ENCODE results near the gene CALU.

The CALU gene

DNA sequence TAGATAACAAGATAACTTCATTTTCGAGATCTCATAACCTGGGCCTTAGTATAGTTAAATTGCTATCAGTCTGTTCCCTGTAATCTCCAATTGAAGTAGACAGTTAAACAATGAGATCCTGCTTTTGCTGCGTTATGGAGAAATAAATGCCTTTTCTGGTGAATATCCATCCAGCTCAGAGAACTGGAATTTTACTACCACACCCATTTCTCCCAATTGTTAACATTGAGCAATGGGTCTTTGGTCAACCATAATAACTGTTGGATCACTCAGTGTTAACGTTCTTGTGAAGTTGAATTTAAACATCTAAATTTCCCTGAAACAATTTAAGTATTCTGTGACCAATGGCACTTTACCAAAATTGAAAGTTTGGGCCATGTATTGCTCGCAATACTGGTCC lies 3.0 kb downstream of the CALU start:
- Mint-ChIP-seq H3K4me3 (no peak overlapping the region), H3K36me3 (ENCODE audit: insufficient read depth) (peaks cover 18% of the 10 kb centered on the region), H3K4me1 (peaks cover 49% of the 10 kb centered on the region), H3K27ac (ENCODE audit: low read depth) (no peak overlapping the region), H3K27me3 (no peaks in the 10 kb centered on the region), H3K9me3 (no peaks in the 10 kb centered on the region)
- ATAC-seq (replicated peaks; ENCODE audit: extremely low read depth, poor library complexity, severe bottlenecking) = no peak
- DNase-seq (ENCODE audit: low spot score in 2 of 2) = no peak

GRCh38 chr7:128743112-128743772 lies 4.1 kb downstream of the CALU start:
- Mint-ChIP-seq H3K4me1 (peaks cover 50% of the 10 kb centered on the region), H3K9me3 (no peaks in the 10 kb centered on the region), H3K27me3 (no peaks in the 10 kb centered on the region), H3K27ac (ENCODE audit: low read depth) (no peak overlapping the region), H3K36me3 (ENCODE audit: insufficient read depth) (peaks cover 22% of the 10 kb centered on the region), H3K4me3 (no peak overlapping the region)
- ATAC-seq (replicated peaks; ENCODE audit: extremely low read depth, poor library complexity, severe bottlenecking) (no peak), DNase-seq (ENCODE audit: low spot score in 2 of 2) (no peak)

DNA sequence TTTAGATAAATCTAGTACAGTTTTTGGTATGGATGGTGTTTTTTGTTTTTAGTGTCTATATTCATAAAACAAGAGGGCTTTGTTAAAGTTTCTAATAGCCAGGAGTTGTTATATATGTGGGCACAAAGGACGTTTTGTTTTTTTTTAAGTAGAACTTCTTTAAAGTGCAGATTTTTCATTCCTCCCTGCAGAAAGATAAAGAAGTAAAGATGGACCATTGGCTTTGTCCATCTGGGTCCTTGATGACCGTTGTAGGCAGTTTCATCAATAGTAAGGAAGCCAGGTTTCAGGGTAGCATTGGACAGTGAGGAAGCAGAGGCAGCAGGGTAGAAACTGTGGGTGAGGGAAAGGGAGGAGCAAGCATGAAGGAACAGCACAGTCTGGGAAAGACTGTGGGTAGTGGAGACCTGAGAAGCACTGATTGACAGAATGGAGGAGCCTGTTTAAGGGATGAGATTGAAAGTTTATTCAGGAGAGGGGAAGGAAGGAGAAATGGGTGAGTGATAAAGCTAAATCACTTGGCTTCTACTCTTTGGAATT lies 5.3 kb downstream of the CALU start:
- no peaks in the 10 kb centered on the region for H3K27me3 Mint-ChIP-seq
- peaks cover 42% of the 10 kb centered on the region for H3K4me1 Mint-ChIP-seq
- H3K4me3 Mint-ChIP-seq = no peak overlapping the region
- H3K36me3 Mint-ChIP-seq (ENCODE audit: insufficient read depth) = peaks cover 19% of the 10 kb centered on the region
- DNase-seq (ENCODE audit: low spot score in 2 of 2) (no peak), ATAC-seq (replicated peaks; ENCODE audit: extremely low read depth, poor library complexity, severe bottlenecking) (no peak)
- H3K27ac Mint-ChIP-seq (ENCODE audit: low read depth) = no peak overlapping the region
- H3K9me3 Mint-ChIP-seq = no peaks in the 10 kb centered on the region

GRCh38 chr7:128745706-128746105 lies 6.5 kb downstream of the CALU start:
- no peak overlapping the region for H3K27ac Mint-ChIP-seq (ENCODE audit: low read depth)
- no peak for DNase-seq (ENCODE audit: low spot score in 2 of 2)
- peaks cover 22% of the 10 kb centered on the region for H3K36me3 Mint-ChIP-seq (ENCODE audit: insufficient read depth)
- peaks cover 32% of the 10 kb centered on the region for H3K4me1 Mint-ChIP-seq
- no peak for ATAC-seq (replicated peaks; ENCODE audit: extremely low read depth, poor library complexity, severe bottlenecking)
- no peaks in the 10 kb centered on the region for H3K9me3 Mint-ChIP-seq
- no peaks in the 10 kb centered on the region for H3K27me3 Mint-ChIP-seq
- no peak overlapping the region for H3K4me3 Mint-ChIP-seq

DNA sequence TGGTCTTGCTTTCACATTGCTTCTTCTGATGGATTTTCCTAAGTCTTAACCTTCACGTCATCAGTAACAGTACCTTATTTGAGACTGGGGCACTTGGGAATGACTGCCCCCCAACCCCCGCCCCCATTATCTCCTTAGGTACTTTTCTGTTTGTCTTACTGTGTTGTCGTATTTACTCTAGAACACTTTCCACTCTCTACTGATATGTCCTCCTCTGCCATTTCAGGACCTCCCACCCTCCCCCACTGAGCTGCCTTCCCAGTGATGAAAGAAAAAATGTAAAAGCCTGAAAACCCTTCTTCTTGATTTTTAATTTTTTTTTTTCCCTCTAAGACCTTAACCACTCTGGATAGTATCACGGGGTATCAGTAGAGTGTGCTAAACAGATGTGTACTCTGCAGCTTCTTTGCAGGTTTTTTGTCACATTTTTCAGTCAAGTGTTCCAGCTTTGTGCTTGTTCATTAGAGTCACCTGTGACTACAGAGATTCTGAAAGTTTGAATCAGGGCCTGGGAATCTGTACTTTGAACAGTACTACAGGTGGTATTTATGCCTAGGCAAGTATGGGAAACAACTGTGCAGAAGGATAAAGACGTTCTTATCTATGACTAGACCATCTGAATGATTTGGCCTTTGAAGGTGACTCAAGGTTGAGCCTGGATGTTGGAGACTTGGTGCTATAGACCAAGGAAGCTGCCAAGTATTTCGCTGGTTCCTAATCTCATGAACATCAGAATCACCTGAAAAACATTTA lies 8.3 kb downstream of the CALU start:
- H3K36me3 Mint-ChIP-seq (ENCODE audit: insufficient read depth) = peaks cover 25% of the 10 kb centered on the region
- H3K4me3 Mint-ChIP-seq = no peak overlapping the region
- DNase-seq (ENCODE audit: low spot score in 2 of 2) (no peak), ATAC-seq (replicated peaks; ENCODE audit: extremely low read depth, poor library complexity, severe bottlenecking) (no peak)
- H3K27ac Mint-ChIP-seq (ENCODE audit: low read depth) = no peak overlapping the region
- peaks cover 19% of the 10 kb centered on the region for H3K4me1 Mint-ChIP-seq
- H3K27me3 Mint-ChIP-seq = no peaks in the 10 kb centered on the region
- no peaks in the 10 kb centered on the region for H3K9me3 Mint-ChIP-seq

DNA sequence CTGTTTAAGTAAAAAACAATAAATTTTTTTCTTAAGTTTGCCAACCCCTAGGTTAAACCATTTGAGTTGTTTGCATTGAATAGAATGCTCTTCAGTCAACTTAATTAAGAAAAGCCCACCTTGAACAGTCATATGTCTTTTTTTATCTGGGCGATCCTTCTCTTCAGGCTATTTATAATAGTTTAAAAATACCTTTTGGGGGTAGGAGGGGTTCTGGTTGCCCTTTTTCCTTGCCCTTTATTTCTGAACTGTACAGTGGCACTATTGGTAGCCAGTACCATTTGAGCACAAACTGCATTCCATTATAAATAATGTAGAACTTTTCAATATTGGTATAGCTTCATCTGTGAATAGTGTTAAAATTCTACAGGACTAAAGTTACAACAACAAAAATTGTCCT lies 13.1 kb downstream of the CALU start:
- no peaks in the 10 kb centered on the region for H3K9me3 Mint-ChIP-seq
- no peaks in the 10 kb centered on the region for H3K27me3 Mint-ChIP-seq
- H3K4me1 Mint-ChIP-seq = peaks cover 5% of the 10 kb centered on the region
- no peak for ATAC-seq (replicated peaks; ENCODE audit: extremely low read depth, poor library complexity, severe bottlenecking)
- no peak for DNase-seq (ENCODE audit: low spot score in 2 of 2)
- no peak overlapping the region for H3K4me3 Mint-ChIP-seq
- H3K36me3 Mint-ChIP-seq (ENCODE audit: insufficient read depth) = peaks cover 52% of the 10 kb centered on the region
- H3K27ac Mint-ChIP-seq (ENCODE audit: low read depth) = no peak overlapping the region

GRCh38 chr7:128755075-128755818 lies 16.1 kb downstream of the CALU start:
- ATAC-seq (replicated peaks; ENCODE audit: extremely low read depth, poor library complexity, severe bottlenecking) = no peak
- Mint-ChIP-seq H3K27ac (ENCODE audit: low read depth) (no peak overlapping the region), H3K27me3 (no peaks in the 10 kb centered on the region), H3K4me1 (no peaks in the 10 kb centered on the region), H3K9me3 (no peaks in the 10 kb centered on the region), H3K36me3 (ENCODE audit: insufficient read depth) (peaks cover 46% of the 10 kb centered on the region), H3K4me3 (no peak overlapping the region)
- DNase-seq (ENCODE audit: low spot score in 2 of 2) = no peak

DNA sequence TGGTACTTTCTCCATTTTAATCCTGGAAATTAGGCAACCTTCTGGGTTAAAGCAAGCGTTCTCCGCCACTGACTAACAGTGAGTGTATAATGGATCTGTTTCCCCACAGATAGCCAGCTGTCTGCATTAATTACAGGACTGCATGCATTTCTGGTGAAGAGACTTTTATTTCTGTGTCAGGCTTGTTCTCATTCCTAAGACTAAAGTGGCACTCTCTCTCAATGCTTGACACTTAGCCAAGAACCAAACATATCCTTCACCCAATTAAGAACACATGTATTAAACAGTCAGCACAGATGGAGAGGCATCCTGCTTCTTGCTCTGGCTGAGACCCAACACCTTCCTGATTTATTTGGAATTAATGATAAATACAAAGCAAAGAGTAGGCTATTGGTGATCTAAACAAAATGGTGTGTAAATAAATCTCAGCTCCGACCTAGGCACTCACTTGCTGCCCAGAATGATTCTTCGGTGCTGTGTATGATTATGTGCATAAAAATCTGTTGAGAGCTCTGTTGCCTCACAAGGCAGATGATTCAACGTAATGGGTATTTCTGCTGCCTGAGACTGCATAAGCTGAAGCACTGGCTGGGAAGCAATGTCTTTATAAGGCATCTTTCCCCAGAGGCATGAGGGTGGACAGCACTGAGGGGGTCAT lies 16.8 kb downstream of the CALU start:
- Mint-ChIP-seq H3K9me3 (no peaks in the 10 kb centered on the region), H3K4me1 (no peaks in the 10 kb centered on the region), H3K27me3 (no peaks in the 10 kb centered on the region), H3K36me3 (ENCODE audit: insufficient read depth) (peaks cover 49% of the 10 kb centered on the region), H3K4me3 (no peak overlapping the region), H3K27ac (ENCODE audit: low read depth) (no peak overlapping the region)
- DNase-seq (ENCODE audit: low spot score in 2 of 2) (no peak), ATAC-seq (replicated peaks; ENCODE audit: extremely low read depth, poor library complexity, severe bottlenecking) (no peak)

DNA sequence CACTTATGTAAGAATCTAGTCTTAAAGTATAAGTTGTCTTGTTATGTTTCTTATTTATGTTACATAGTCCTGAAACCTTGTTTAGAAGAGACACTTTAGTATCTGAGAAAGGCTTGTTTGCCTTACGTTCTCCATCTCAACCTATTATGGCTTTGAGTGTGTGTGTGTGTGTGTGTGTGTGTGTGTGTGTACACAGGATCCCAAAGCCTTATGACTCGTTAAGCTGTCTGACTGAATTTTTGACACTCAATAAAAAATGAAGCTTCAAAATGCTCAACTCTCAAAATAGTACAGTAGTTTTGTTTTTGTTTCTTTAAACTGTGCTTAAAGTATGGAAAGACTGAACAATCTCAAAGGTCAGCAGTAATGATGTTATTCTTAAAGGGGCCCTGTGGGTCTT lies 18.0 kb downstream of the CALU start:
- Mint-ChIP-seq H3K4me3 (no peak overlapping the region), H3K27ac (ENCODE audit: low read depth) (no peak overlapping the region), H3K27me3 (no peaks in the 10 kb centered on the region), H3K4me1 (no peaks in the 10 kb centered on the region), H3K9me3 (no peaks in the 10 kb centered on the region), H3K36me3 (ENCODE audit: insufficient read depth) (peaks cover 52% of the 10 kb centered on the region)
- DNase-seq (ENCODE audit: low spot score in 2 of 2) (no peak), ATAC-seq (replicated peaks; ENCODE audit: extremely low read depth, poor library complexity, severe bottlenecking) (no peak)

- H3K27me3 Mint-ChIP-seq = no peaks in the 10 kb centered on the region
- H3K4me3 Mint-ChIP-seq = no peak overlapping the region
- no peaks in the 10 kb centered on the region for H3K9me3 Mint-ChIP-seq
- ATAC-seq (replicated peaks; ENCODE audit: extremely low read depth, poor library complexity, severe bottlenecking) = no peak
- no peak overlapping the region for H3K27ac Mint-ChIP-seq (ENCODE audit: low read depth)
- DNase-seq (ENCODE audit: low spot score in 2 of 2) = no peak
- peaks cover 49% of the 10 kb centered on the region for H3K36me3 Mint-ChIP-seq (ENCODE audit: insufficient read depth)
- H3K4me1 Mint-ChIP-seq = no peaks in the 10 kb centered on the region
These were observed 19.4 kb downstream of the CALU start for GRCh38 chr7:128758553-128758952.

DNA sequence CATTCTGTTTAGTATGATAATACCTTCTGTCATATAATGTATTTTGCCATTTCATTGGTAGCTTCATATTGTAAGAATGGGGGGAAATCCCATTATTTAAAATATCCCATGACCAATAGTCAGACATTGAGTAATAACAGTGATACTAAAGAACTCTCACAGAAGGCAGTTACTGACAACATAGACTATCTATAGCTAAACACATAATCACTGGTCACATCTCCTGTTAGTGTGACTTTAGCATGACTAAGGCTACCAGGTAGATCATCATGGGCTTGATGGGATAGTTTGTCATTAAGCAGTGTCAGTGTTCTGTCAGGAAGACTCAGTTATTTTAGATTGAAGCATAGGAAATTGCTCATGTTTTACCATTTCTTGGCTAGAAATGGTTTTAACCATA lies 20.1 kb downstream of the CALU start:
- ATAC-seq (replicated peaks; ENCODE audit: extremely low read depth, poor library complexity, severe bottlenecking) (no peak), DNase-seq (ENCODE audit: low spot score in 2 of 2) (no peak)
- Mint-ChIP-seq H3K27me3 (no peaks in the 10 kb centered on the region), H3K4me1 (no peaks in the 10 kb centered on the region), H3K27ac (ENCODE audit: low read depth) (no peak overlapping the region), H3K36me3 (ENCODE audit: insufficient read depth) (peaks cover 44% of the 10 kb centered on the region), H3K4me3 (no peak overlapping the region), H3K9me3 (no peaks in the 10 kb centered on the region)

DNA sequence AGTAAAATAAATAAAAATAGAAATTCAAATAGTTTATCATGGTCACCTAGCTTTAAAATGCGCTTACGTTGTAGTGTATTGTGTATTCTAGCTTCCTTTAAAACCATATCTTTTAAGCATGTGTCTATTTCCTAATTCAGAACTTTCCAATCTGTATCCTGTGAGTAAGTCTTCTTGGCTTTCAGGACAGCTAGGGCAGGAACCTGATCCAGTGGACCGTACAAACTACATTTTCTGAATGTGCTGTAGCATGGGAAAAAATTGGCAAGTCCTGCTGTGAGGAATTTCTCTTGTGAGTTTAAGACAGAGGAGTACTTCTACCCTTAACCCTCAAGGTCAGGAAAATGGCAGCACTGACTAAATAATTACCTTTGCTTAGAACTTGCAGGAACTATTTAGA lies 24.4 kb downstream of the CALU start:
- Mint-ChIP-seq H3K27me3 (no peaks in the 10 kb centered on the region), H3K4me3 (no peak overlapping the region), H3K36me3 (ENCODE audit: insufficient read depth) (peaks cover 37% of the 10 kb centered on the region), H3K9me3 (no peaks in the 10 kb centered on the region), H3K27ac (ENCODE audit: low read depth) (no peak overlapping the region), H3K4me1 (no peaks in the 10 kb centered on the region)
- no peak for ATAC-seq (replicated peaks; ENCODE audit: extremely low read depth, poor library complexity, severe bottlenecking)
- no peak for DNase-seq (ENCODE audit: low spot score in 2 of 2)

All from central memory CD8-positive, alpha-beta T cell (primary cell).